H9 (cell line): ENCODE measurements around the gene GNL1. TPM values are rescaled to one million over a fixed set of nuclear protein-coding genes. Genes with fewer than 3 reads are reported as not detected.
"Not testable (repeated sequence)": the region's sequence is repeated elsewhere in the genome, so short reads cannot be mapped to it uniquely, and the experiment has no call there.

ENCODE experiments used
- DNase-seq: peaks from one replicate; pipeline ENCODE4 v3.0.0-alpha.2; 2017
- H2AFZ ChIP-seq: one replicate; pipeline ENCODE4 v1.6.1; 2013; ENCODE audit warnings: mild to moderate bottlenecking, low read length, control low read depth, moderate library complexity
- H2AK5ac ChIP-seq: 2 replicates; pipeline ENCODE4 v1.6.1; 2013; ENCODE audit warnings: low read length, control low read depth, mixed read lengths; ENCODE audit not compliant: insufficient read length
- H2BK120ac ChIP-seq: one replicate; pipeline ENCODE4 v1.6.1; 2013; ENCODE audit warnings: low read depth, mild to moderate bottlenecking, low read length, control low read depth, inconsistent platforms; ENCODE audit not compliant: poor library complexity, severe bottlenecking
- H2BK12ac ChIP-seq: 2 replicates; pipeline ENCODE4 v1.6.1; 2013; ENCODE audit warnings: low read length, control low read depth, mixed read lengths, low read depth; ENCODE audit not compliant: insufficient read length
- H2BK15ac ChIP-seq: 2 replicates; pipeline ENCODE4 v1.6.1; 2013; ENCODE audit warnings: low read depth, low read length, control low read depth
- H2BK20ac ChIP-seq: one replicate; pipeline ENCODE4 v1.6.1; 2013; ENCODE audit warnings: low read depth, mild to moderate bottlenecking, low read length, control low read depth, inconsistent platforms; ENCODE audit not compliant: poor library complexity, severe bottlenecking
- H2BK5ac ChIP-seq: 2 replicates; pipeline ENCODE4 v1.6.1; 2013; ENCODE audit warnings: low read length, control low read depth, mixed read lengths; ENCODE audit not compliant: insufficient read length
- H3K14ac ChIP-seq: 2 replicates; pipeline ENCODE4 v1.6.1; 2013; ENCODE audit warnings: low read length, control low read depth; ENCODE audit not compliant: insufficient read depth
- H3K18ac ChIP-seq: 2 replicates; pipeline ENCODE4 v1.6.1; 2013; ENCODE audit warnings: low read depth, mild to moderate bottlenecking, mixed read lengths, low read length, control low read depth; ENCODE audit not compliant: insufficient read length
- H3K23ac ChIP-seq: 2 replicates; pipeline ENCODE4 v1.6.1; 2013; ENCODE audit warnings: low read length, control low read depth, mixed read lengths, low read depth; ENCODE audit not compliant: insufficient read length
- H3K23me2 ChIP-seq: 2 replicates; pipeline ENCODE4 v1.6.1; 2013; ENCODE audit warnings: low read depth, mild to moderate bottlenecking, mixed read lengths, low read length, control low read depth; ENCODE audit not compliant: insufficient read length, poor library complexity, severe bottlenecking
- H3K27ac ChIP-seq: 2 replicates; pipeline ENCODE4 v1.5.1; 2013; ENCODE audit warnings: low read length, control low read depth, mixed read lengths, low read depth; ENCODE audit not compliant: insufficient read length
- H3K27me3 ChIP-seq: 2 replicates; pipeline ENCODE4 v1.6.1; 2013; ENCODE audit warnings: low read length, control low read depth, inconsistent platforms; ENCODE audit not compliant: insufficient read depth
- H3K4ac ChIP-seq: 2 replicates; pipeline ENCODE4 v1.6.1; 2013; ENCODE audit warnings: low read depth, mild to moderate bottlenecking, control low read depth, inconsistent platforms, low read length, moderate library complexity
- H3K4me1 ChIP-seq: 2 replicates; pipeline ENCODE4 v1.6.1; 2013; ENCODE audit warnings: low read length, control low read depth, inconsistent platforms; ENCODE audit not compliant: insufficient read depth
- H3K4me2 ChIP-seq: 2 replicates; pipeline ENCODE4 v1.6.1; 2013; ENCODE audit warnings: low read length, control low read depth, mixed read lengths; ENCODE audit not compliant: insufficient read length, insufficient read depth
- H3K56ac ChIP-seq: 2 replicates; pipeline ENCODE4 v1.6.1; 2013; ENCODE audit warnings: low read depth, mild to moderate bottlenecking, mixed read lengths, low read length, control low read depth; ENCODE audit not compliant: insufficient read length
- H3K79me1 ChIP-seq: 2 replicates; pipeline ENCODE4 v1.6.1; 2013; ENCODE audit warnings: low read depth, mild to moderate bottlenecking, moderate library complexity, low read length, control low read depth, inconsistent platforms; ENCODE audit not compliant: insufficient read depth, poor library complexity, severe bottlenecking
- H3K79me2 ChIP-seq: 2 replicates; pipeline ENCODE4 v1.6.1; 2013; ENCODE audit warnings: low read length, control low read depth, inconsistent platforms; ENCODE audit not compliant: insufficient read depth
- H3K9ac ChIP-seq: 2 replicates; pipeline ENCODE4 v1.6.1; 2013; ENCODE audit warnings: low read length, control low read depth, mixed read lengths; ENCODE audit not compliant: insufficient read length; ENCODE audit errors: extremely low read depth
- H3K9me3 ChIP-seq: one replicate; pipeline ENCODE4 v1.6.1; 2013; ENCODE audit warnings: low read depth, low read length, inconsistent platforms; ENCODE audit not compliant: control insufficient read depth
- H3T11ph ChIP-seq: one replicate; pipeline ENCODE4 v1.6.1; 2013; ENCODE audit warnings: mild to moderate bottlenecking, low read length, control low read depth, inconsistent platforms
- H4K20me1 ChIP-seq: one replicate; pipeline ENCODE4 v1.6.1; 2013; ENCODE audit not compliant: control insufficient read depth, insufficient read length, insufficient read depth
- H4K5ac ChIP-seq: 2 replicates; pipeline ENCODE4 v1.6.1; 2013; ENCODE audit warnings: low read depth, mild to moderate bottlenecking, mixed read lengths, low read length, control low read depth; ENCODE audit not compliant: insufficient read length
- H4K8ac ChIP-seq: replicated peaks from 2 replicates; pipeline ENCODE4 v1.6.1; 2013; ENCODE audit warnings: low read length, control low read depth, mixed read lengths, low read depth; ENCODE audit not compliant: insufficient read length
- H4K91ac ChIP-seq: 2 replicates; pipeline ENCODE4 v1.6.1; 2013; ENCODE audit warnings: low read depth, mild to moderate bottlenecking, moderate library complexity, mixed read lengths, low read length, control low read depth; ENCODE audit not compliant: insufficient read length
- H3K27ac Mint-ChIP-seq, 3 experiments: 2 replicates in 2 of 3; 3 replicates in 1 of 3; pipeline ENCODE4 v1.8.0; 2020 to 2021; ENCODE audit warnings: mixed read lengths in 3 of 3, mild to moderate bottlenecking in 1 of 3, moderate library complexity in 1 of 3
- H3K27me3 Mint-ChIP-seq: 2 replicates; pipeline ENCODE4 v1.8.0; 2021; ENCODE audit warnings: low read depth, mild to moderate bottlenecking, moderate library complexity, mixed read lengths
- H3K36me3 Mint-ChIP-seq, 3 experiments: 2 replicates in 2 of 3; 3 replicates in 1 of 3; pipeline ENCODE4 v1.8.0; 2020 to 2021; ENCODE audit warnings: low read depth in 3 of 3, mixed read lengths in 3 of 3; ENCODE audit not compliant: insufficient read depth in 1 of 3
- H3K4me1 Mint-ChIP-seq, 2 experiments: 2 replicates each; pipeline ENCODE4 v1.8.0; 2020; ENCODE audit warnings: mixed read lengths in 2 of 2
- H3K4me3 Mint-ChIP-seq, 2 experiments: 2 replicates in 1 of 2; 3 replicates in 1 of 2; pipeline ENCODE4 v1.8.0; 2020 to 2021; ENCODE audit warnings: mild to moderate bottlenecking in 2 of 2, mixed read lengths in 2 of 2, moderate library complexity in 1 of 2
- H3K9me3 Mint-ChIP-seq, 2 experiments: 2 replicates in 1 of 2; 3 replicates in 1 of 2; pipeline ENCODE4 v1.8.0; 2020; ENCODE audit warnings: mild to moderate bottlenecking in 2 of 2, mixed read lengths in 2 of 2, moderate library complexity in 1 of 2
- WGBS: extraction: QIAGEN DNeasy Blood & Tissue Kit; methylation state at CpG from one replicate; pipeline ENCODE4 v1.1.7; 2013; ENCODE audit warnings: missing lambda C conversion rate, low lambda C conversion rate, mixed read lengths; ENCODE audit not compliant: insufficient read length; ENCODE audit errors: extremely low coverage; 5-methylcytosine and 5-hydroxymethylcytosine counted together
- total RNA-seq: library from RNA; stranded (reverse); gene quantifications from 2 replicates; pipeline ENCODE4 v1.2.1, GENCODE V29; 2021

GNL1 gene
- total RNA-seq, 1 experiment from 2014 or later: 83.5 TPM

- H3K9ac ChIP-seq, H4K5ac ChIP-seq, H3K79me1 ChIP-seq, H2BK20ac ChIP-seq, H3K23ac ChIP-seq, H3K23me2 ChIP-seq, H4K8ac ChIP-seq, H3K4ac ChIP-seq, H3K4me2 ChIP-seq, DNase-seq, H3K27me3 ChIP-seq, H4K20me1 ChIP-seq, H3K4me1 Mint-ChIP-seq, H3K36me3 Mint-ChIP-seq, H3T11ph ChIP-seq, H3K4me3 Mint-ChIP-seq, H2AFZ ChIP-seq, H3K27ac ChIP-seq, H3K14ac ChIP-seq, H3K56ac ChIP-seq, H2BK12ac ChIP-seq, H3K4me1 ChIP-seq, H2AK5ac ChIP-seq, H2BK5ac ChIP-seq, H3K9me3 ChIP-seq, H4K91ac ChIP-seq, H3K27ac Mint-ChIP-seq, H3K79me2 ChIP-seq, H3K18ac ChIP-seq, H2BK120ac ChIP-seq, H2BK15ac ChIP-seq: not testable (repeated sequence)
- H3K9me3 Mint-ChIP-seq: peaks cover 12 to 13% of the 10 kb centered on the region in 2 experiments; a peak in 4 of 5 replicates
- H3K27me3 Mint-ChIP-seq: peaks cover 45% of the 10 kb centered on the region
- no CpG with 5 or more reads among the region's 7 CpGs for WGBS
These were observed 35.2 kb downstream of the GNL1 start for GRCh38 chr6:30521082-30521481.
